C4-2B (cell line): ENCODE results near the gene PFKL.

Experiments
- H3K27ac ChIP-seq: fragments of 450-650 bp; 2 replicates; pipeline ENCODE4 v1.5.1; 2017
- CTCF ChIP-seq: fragments of 450-650 bp; conservative IDR thresholded peaks from 2 replicates; pipeline ENCODE4 v1.5.1; 2017; ENCODE audit warnings: mild to moderate bottlenecking
- ZFX ChIP-seq: fragments of 450-650 bp; IDR thresholded peaks from 2 replicates; pipeline ENCODE4 v1.6.1; 2017

The PFKL gene

DNA sequence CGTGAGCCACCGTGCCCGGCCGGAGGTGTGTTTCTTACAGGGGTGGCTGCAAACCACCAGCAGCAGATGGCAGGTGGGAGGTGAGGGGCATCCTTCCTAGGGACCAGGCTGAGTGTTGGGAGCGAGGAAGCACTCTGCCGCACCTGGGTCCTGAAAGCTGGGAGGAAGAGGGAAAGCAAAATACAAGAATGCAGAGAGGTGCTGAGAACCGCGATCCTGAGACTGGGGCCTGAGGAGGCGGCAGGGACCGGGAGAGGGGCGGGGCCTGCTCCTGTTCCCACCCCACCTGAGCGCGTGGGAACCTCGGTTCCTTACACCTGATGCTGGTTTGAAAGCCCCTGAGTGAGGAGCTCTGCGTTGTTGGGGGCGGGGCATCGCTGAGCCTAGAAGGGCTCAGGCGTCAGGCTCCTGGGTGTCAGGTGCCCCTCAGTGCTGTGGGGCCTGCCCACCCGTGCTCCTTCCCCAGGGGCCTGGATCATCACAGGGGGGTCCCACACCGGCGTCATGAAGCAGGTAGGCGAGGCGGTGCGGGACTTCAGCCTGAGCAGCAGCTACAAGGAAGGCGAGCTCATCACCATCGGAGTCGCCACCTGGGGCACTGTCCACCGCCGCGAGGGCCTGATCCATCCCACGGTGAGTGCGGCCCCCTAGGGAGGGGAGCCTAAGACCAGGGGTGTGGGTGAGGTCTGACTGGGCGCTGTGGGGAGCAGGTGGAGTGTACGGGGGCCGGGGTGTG, 69.0 kb downstream of the PFKL start:
- H3K27ac ChIP-seq = no peak overlapping the region
- TF ChIP-seq ZFX (no peak), CTCF (no peak)

DNA sequence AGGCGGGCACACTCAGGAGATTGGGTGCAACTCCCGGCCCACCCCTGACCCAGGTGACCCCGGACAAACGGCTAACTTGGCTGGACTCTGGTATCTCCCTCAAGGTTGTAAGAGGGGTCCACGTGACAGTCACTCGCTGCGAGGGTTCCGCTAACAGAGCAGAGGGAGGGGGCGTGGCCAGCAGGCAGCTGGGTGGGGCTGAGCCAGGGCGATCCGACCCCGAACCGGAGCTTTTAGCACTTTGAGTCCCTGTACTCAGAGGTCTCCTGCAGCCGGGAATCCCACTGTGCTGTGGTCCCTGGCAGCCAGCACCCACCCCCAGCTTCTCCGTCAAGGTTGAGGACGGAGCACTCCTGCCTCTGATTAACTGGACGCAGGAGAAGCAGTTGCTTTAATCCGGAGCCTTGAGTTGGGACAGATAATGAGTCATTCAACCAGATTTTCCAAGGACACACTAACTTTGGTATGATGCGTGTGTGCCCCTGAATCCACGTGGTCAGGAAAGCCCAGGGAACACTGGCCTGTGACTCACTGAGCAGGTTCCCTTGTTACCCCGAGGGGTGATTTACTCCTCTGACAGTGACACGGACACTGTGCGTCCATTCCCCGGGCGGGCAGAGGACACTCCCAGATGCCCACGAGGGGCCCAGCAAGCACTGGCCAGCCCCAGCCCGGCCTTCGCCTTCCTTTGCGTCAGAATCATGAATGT, 70.3 kb downstream of the PFKL start:
- no peak for TF ChIP-seq CTCF
- no peak for TF ChIP-seq ZFX
- no peak overlapping the region for H3K27ac ChIP-seq

DNA sequence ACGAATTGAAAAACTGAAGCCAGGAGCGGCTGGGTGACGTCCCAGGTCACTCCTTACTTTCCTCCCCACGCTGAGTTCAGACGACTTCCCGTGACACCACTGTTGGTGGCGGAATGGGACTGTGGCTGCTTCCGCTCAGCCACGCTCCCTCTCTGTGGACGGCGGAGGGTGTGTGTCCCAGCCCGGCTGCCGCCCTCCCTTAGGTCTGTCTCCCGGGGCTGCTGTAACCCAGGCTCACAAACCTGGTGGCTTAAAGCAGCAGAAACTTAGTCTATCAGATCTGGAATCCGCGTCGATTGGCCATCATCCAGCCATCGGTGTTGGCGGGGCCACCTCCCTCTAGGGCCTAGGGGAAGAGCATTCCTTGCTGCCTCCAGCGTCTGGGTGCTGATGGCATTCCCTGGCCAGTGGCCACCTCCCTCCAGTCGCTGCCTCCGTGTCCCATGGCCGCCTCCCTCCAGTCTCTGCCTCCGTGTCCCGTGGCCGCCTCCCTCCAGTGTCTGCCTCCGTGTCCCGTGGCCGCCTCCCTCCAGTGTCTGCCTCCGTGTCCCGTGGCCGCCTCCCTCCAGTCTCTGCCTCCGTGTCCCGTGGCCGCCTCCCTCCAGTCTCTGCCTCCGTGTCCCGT, 71.0 kb downstream of the PFKL start:
- no peak overlapping the region for H3K27ac ChIP-seq
- TF ChIP-seq ZFX = no peak

DNA sequence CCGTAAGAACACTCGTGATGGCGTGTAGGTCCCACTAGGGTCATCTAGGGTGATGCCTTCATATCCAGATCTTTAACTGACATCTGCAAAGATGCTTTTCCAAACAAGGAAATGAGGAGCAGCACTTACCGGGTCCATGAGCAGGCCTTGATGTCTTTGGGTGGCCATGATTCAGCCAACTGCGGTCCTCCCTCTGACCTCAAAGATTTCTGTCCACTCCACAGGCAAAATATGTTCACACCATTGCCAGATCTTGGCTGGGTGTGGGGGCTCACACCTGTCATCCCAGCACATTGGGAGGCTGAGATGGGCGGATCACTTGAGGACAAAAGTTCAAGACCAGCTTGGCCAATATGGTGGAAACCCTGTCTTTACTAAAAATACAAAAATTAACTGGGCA, 71.7 kb downstream of the PFKL start:
- TF ChIP-seq CTCF (no peak), ZFX (no peak)
- no peak overlapping the region for H3K27ac ChIP-seq

DNA sequence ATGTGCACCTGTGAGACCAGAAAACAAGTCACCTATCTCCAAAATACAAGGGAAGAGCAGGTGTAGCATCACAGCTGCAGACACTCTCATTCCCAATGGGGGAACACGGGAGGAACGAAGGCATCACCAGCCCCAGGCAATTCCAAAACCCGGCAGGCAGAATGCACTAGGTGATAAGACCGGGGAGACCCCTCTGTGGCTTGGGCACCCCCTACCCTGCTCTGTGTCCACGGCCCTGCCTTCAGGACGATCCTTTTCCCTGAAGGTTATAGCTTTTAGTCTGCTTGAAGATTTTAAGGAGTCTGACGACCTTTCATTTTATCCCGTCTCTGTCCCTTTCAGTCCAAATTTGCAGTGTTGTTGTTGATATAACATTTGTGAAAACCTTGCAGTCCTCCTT, 72.8 kb downstream of the PFKL start:
- no peak overlapping the region for H3K27ac ChIP-seq
- TF ChIP-seq CTCF (no peak), ZFX (no peak)

- TF ChIP-seq ZFX = no peak
- TF ChIP-seq CTCF = no peak
- no peak overlapping the region for H3K27ac ChIP-seq
These were observed 74.9 kb downstream of the PFKL start for GRCh38 chr21:44374601-44375280.

DNA sequence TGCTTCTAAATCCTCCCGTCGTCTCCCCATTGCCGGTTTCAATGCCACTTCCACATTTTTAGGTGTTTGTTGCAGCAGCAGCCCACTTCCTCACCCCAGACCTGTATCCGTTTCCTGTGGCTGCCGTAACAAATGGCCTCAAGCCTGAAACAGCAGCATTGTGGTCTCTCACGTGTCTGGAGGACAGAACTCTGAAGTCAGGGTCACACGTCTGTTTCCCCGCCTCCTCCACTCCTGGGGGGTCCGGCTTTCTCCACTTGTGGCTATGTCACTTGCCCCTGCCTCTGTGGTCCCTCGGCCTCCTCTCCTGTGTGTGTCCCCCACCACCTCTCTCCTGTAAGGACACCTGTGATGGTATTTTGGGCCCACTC, 75.4 kb downstream of the PFKL start:
- no peak overlapping the region for H3K27ac ChIP-seq
- TF ChIP-seq CTCF (no peak), ZFX (no peak)
